MG63 (cell line): ENCODE measurements around the gene PATE1. TPM values are rescaled to one million over a fixed set of nuclear protein-coding genes. Genes with fewer than 3 reads are reported as not detected.

Source experiments
- DNase-seq: peaks from one replicate; pipeline ENCODE4 v3.0.0-alpha.2; 2020
- H3K27me3 ChIP-seq: fragments of 250-450 bp; sonication (Bioruptor Pico); 2 replicates; pipeline ENCODE4 v1.5.1; 2020; ENCODE audit warnings: mild to moderate bottlenecking, moderate library complexity
- H3K36me3 ChIP-seq: fragments of 250-450 bp; sonication (Bioruptor Pico); 2 replicates; pipeline ENCODE4 v1.5.1; 2020; ENCODE audit warnings: mild to moderate bottlenecking, moderate library complexity
- H3K4me3 ChIP-seq: fragments of 250-450 bp; sonication (Bioruptor Pico); 2 replicates; pipeline ENCODE4 v1.5.1; 2020; ENCODE audit warnings: mild to moderate bottlenecking, moderate library complexity
- H3K9me3 ChIP-seq: fragments of 250-450 bp; sonication (Bioruptor Pico); 2 replicates; pipeline ENCODE4 v1.5.1; 2020; ENCODE audit warnings: mild to moderate bottlenecking, moderate library complexity
- total RNA-seq: library from RNA; depleted of rRNA; stranded (reverse); fragments of >200 nt; shearing (Covaris generic); gene quantifications from 2 replicates; pipeline ENCODE4 v1.2.3, GENCODE V29; 2014; ENCODE audit warnings: low replicate concordance; rRNA removed

The PATE1 gene
- total RNA-seq, 1 experiment from 2014 or later = not detected

DNA sequence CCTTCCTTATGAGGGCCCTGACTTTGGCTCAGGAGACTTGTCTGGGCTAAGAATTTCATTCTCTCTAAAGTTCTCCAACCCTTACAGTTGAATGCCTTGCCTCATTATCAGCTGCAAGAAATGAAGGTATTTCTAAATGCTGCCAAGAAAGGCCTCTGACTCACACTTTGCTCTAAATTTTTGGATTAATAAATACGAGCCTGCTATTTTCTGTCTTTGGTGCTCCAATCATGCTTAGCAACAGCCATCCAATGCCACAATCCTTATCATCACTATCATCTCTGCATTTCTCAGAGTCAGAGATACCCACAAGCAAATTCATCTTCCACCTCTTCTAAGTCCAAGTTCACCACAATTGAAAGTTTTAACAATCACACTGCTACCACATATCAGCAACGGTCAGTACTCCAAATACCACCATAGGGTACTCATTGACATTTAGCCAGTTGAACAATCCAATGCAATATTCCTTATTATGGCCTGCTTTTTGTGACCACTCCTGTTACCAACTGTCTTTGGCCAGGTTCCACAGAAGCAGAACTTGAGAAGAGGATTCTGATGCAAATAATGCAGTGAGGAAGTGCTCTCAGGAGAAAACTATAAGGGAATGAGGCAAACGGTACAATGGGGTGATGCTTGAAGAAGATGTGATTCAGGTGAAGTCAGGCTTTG lies 26.9 kb downstream of the PATE1 start:
- peak; percentile 14 for DNase-seq
- Histone ChIP-seq H3K4me3 (no peak overlapping the region), H3K27me3 (peaks cover 23% of the 10 kb centered on the region), H3K9me3 (peaks cover 3% of the 10 kb centered on the region; the same call in 1 of the 2 replicates), H3K36me3 (no peaks in the 10 kb centered on the region)

DNA sequence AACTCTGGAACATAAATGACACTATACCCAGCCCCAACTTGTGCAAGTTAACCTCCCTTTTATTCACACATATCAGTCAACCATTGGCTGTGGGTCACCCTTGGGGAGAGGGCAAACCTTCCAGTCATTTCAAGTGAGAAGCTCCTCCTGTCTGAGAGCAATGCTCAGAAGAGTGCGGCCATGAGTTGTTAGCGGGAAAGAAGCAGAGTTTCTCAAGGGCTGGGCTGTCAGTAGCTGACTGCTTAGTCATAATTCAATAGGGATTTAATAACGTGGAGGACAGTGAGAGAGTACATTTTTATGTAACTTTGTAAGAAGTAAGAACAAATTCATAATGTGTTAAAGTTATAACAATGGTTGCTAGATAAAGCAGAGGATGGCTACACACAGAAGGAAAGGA lies 27.4 kb downstream of the PATE1 start:
- no peak for DNase-seq

DNA sequence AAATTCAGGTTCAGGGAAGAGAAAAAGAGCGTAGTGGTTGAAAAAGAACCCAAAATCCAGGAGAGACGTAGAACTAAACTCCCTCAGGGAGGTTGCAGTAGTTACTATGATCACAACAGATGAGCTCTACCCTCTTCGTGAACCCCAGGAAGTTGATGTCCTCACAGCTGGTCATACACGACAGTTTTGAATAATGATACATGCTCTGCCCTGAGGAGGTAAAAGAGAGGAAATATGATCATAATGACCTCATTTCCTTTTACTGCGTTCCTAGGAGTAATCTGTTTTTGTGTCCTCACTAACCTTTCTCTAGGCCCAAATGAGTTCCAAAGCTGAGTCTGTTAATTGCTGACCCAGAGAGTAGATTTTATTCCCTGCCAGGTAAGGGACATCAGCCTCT lies 31.2 kb downstream of the PATE1 start:
- Histone ChIP-seq H3K27me3 (0 out of 2 replicates have a peak, but pooled peaks cover 2% of the 10 kb centered on the region), H3K4me3 (no peak overlapping the region), H3K36me3 (no peaks in the 10 kb centered on the region), H3K9me3 (peaks cover 3% of the 10 kb centered on the region; the same call in 1 of the 2 replicates)
- DNase-seq = no peak

More for the DNA sequence above, 27.4 kb downstream of the PATE1 start:
- H3K9me3 ChIP-seq = peaks cover 3% of the 10 kb centered on the region; the same call in 1 of the 2 replicates
- H3K27me3 ChIP-seq = peaks cover 19% of the 10 kb centered on the region
- H3K36me3 ChIP-seq = no peaks in the 10 kb centered on the region
- H3K4me3 ChIP-seq = no peak overlapping the region

DNA sequence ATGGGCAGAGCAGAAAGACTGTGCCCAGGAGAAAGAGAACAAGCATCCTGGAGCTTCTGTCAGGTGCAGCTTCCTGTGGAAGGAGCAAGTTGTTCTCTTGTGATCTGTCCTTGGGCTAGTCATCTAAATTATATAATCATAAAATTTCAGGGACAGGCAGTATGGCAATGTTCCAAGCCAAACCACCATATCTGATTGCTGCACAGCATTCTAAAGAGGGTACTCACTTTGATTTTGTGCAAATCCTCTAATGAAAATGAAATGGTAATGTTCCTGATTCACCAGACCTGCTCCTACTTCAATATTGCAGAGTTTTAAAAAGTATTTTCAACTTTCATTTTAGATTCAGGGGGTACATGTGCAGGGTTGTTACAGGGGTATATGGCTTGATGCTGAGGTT lies 32.6 kb downstream of the PATE1 start, which contains the start of gene PATE2:
Gene PATE2 (minus strand): TSS at position 101 of the 400 bp plus-strand sequence. CDS start 55 bp downstream, at position 46.
- no peak for DNase-seq
- Histone ChIP-seq H3K27me3 (0 out of 2 replicates have a peak, but pooled peaks cover 2% of the 10 kb centered on the region), H3K36me3 (no peaks in the 10 kb centered on the region), H3K4me3 (no peak within 1 kb of the TSS), H3K9me3 (peaks cover 3% of the 10 kb centered on the region; the same call in 1 of the 2 replicates)

DNA sequence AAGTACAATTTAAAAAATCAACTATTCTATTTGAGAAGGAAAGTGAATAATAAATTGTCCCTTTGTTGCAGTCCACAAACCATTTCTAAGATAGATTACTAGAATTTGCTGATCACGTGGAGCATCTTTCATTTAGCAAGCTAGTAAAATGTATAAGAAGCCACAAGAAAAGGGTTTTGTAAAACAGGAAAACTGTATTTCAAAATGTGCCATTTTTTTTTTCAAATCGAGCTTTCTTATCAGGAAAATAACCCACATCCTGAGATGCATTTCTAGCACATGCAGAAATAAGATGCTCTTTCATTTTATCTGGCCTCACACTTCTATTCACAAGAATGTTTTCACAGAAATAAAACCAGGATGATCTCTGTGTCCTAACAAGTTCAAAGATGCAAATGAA lies 38.6 kb downstream of the PATE1 start:
- H3K36me3 ChIP-seq = no peaks in the 10 kb centered on the region
- DNase-seq = no peak

DNA sequence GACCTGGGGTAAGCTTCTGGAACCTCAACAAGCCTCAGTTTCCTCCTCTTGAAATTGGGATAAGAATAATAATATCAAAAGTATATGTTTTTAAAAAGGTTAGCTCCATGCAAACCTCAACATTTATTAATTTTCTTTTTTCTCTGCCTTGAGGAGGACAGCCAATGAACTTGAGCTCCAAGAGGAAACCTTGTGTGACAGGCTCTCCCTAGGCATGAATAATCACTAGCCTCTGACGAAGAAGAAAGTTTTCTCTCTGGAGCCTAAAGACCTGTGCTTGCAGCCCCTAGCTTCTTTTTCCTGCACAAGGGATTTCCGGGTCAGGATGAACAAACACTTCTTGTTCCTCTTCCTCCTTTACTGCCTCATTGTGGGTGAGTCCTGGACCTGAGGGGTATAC lies 41.7 kb downstream of the PATE1 start, which contains the start of gene PATE3:
Gene PATE3 (plus strand): TSS at position 301 of the 400 bp plus-strand sequence. CDS start 25 bp downstream, at position 326.
- DNase-seq = no peak
- Histone ChIP-seq H3K36me3 (no peaks in the 10 kb centered on the region), H3K9me3 (no peaks in the 10 kb centered on the region; the same call in 1 of the 2 replicates), H3K27me3 (no peaks in the 10 kb centered on the region), H3K4me3 (no peak within 1 kb of the TSS)

More for the DNA sequence above, 38.6 kb downstream of the PATE1 start:
- no peaks in the 10 kb centered on the region; the same call in 1 of the 2 replicates for H3K9me3 ChIP-seq
- H3K4me3 ChIP-seq = no peak overlapping the region
- H3K27me3 ChIP-seq = 0 out of 2 replicates have a peak, but pooled peaks cover 2% of the 10 kb centered on the region

DNA sequence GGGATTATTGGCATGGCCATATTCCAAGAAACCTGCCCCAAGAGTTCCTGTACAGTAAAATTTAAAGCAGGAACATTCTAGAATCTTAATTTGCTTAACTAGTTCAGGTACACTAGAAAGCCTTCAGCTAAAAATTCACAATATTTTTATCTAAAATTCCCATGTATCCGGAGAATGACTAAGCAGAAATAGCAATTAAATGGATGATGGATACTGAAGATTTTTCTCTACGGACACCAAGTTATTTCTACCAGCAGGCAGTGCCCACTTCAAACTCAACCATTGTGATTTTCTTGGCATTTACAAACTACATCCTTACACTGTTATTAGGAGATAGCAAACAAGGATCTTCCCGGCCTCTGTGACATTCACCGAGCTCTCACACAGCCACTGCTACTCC lies 44.7 kb downstream of the PATE1 start:
- Histone ChIP-seq H3K36me3 (no peaks in the 10 kb centered on the region), H3K4me3 (no peak overlapping the region), H3K9me3 (peaks cover 3% of the 10 kb centered on the region), H3K27me3 (no peaks in the 10 kb centered on the region)
- no peak for DNase-seq

DNA sequence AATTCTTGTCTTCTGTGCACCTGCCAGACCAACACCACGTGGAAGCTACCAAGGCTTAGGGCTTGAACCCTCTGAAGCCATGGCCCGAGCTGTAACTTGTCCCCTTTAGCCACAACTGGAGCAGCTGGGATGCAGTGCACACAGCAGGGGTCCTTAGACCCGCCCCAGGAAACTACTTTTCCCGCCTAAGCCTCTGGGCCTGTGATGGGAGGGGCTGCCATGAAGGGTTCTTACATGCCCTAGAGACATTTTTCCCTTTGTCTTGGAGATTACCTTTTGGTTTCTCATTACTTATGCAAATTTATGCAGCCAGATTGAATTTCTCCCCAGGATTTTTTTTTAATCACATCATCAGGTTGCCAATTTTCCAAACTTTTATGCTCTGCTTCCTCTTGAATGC lies 51.6 kb downstream of the PATE1 start:
- DNase-seq = no peak
- peaks cover 21% of the 10 kb centered on the region for H3K9me3 ChIP-seq
- no peaks in the 10 kb centered on the region for H3K36me3 ChIP-seq
- no peak overlapping the region for H3K4me3 ChIP-seq
- H3K27me3 ChIP-seq = no peaks in the 10 kb centered on the region; the same call in 1 of the 2 replicates

Other genes with a start within 250 kb of the PATE1 start
- 24.1 and 36.1 TPM in 2 replicates for gene EI24, start 176.8 kb upstream of the PATE1 start, total RNA-seq
- gene STT3A, start 153.4 kb upstream of the PATE1 start, total RNA-seq = 107 and 125 TPM in 2 replicates
- 44.2 and 107 TPM in 2 replicates for gene CHEK1, start 121.1 kb upstream of the PATE1 start, total RNA-seq
- gene ACRV1, start 65.4 kb upstream of the PATE1 start, total RNA-seq = not detected in 2 replicates
- gene PATE2, start 32.5 kb downstream of the PATE1 start, total RNA-seq = 0.07 TPM in 1 of 2 replicates, not detected in the other
- gene PATE3, start 41.8 kb downstream of the PATE1 start, total RNA-seq = not detected in 2 replicates
- gene PATE4, start 87.0 kb downstream of the PATE1 start, total RNA-seq = not detected in 2 replicates
- gene HYLS1, start 141.4 kb downstream of the PATE1 start, total RNA-seq = 10.9 and 15.1 TPM in 2 replicates
- gene PUS3, start 156.9 kb downstream of the PATE1 start, total RNA-seq = 10.6 and 21.3 TPM in 2 replicates
- gene DDX25, start 158.2 kb downstream of the PATE1 start, total RNA-seq = not detected in 2 replicates
- gene VSIG10L2, start 199.8 kb downstream of the PATE1 start, total RNA-seq = not detected in 2 replicates